ENCODE results near the gene TSPEAR.
"Not testable (repeated sequence)": the region's sequence is repeated elsewhere in the genome, so short reads cannot be mapped to it uniquely, and the experiment has no call there.

Gene TSPEAR

GRCh38 chr21:44615466-44615865, 95.9 kb downstream of the TSPEAR start:
- no peak for TF ChIP-seq ZFX (IDR thresholded peaks at IDR 0.05; ENCODE audit: borderline replicate concordance)
- no peak for TF ChIP-seq CTCF (IDR thresholded peaks at IDR 0.05)
- no peak overlapping the region for H3K27ac ChIP-seq

GRCh38 chr21:44614961-44615391, 96.4 kb downstream of the TSPEAR start:
- TF ChIP-seq ZFX (IDR thresholded peaks at IDR 0.05; ENCODE audit: borderline replicate concordance) (no peak), CTCF (IDR thresholded peaks at IDR 0.05) (no peak)
- H3K27ac ChIP-seq: no peak overlapping the region

- TF ChIP-seq ZFX (IDR thresholded peaks at IDR 0.05; ENCODE audit: borderline replicate concordance): no peak
- TF ChIP-seq CTCF (IDR thresholded peaks at IDR 0.05): no peak
These were observed 97.2 kb downstream of the TSPEAR start for GRCh38 chr21:44614161-44614631.

GRCh38 chr21:44613386-44614155, 97.8 kb downstream of the TSPEAR start:
- H3K27ac ChIP-seq: no peak overlapping the region
- TF ChIP-seq CTCF (IDR thresholded peaks at IDR 0.05): no peak
- no peak for TF ChIP-seq ZFX (IDR thresholded peaks at IDR 0.05; ENCODE audit: borderline replicate concordance)

More at GRCh38 chr21:44614161-44614631, 97.2 kb downstream of the TSPEAR start:
- no peak overlapping the region for H3K27ac ChIP-seq

- no peak for TF ChIP-seq CTCF (IDR thresholded peaks at IDR 0.05)
- TF ChIP-seq ZFX (IDR thresholded peaks at IDR 0.05; ENCODE audit: borderline replicate concordance): no peak
- H3K27ac ChIP-seq: no peak overlapping the region
These were observed 98.6 kb downstream of the TSPEAR start for GRCh38 chr21:44612669-44613229.

GRCh38 chr21:44612029-44612486, 99.3 kb downstream of the TSPEAR start, which contains the start of gene KRTAP10-8:
TSS of gene KRTAP10-8 (plus strand) at chr21:44612079. CDS start at chr21:44612101, 22 bp downstream.
- no peak for TF ChIP-seq CTCF (IDR thresholded peaks at IDR 0.05)
- no peak for TF ChIP-seq ZFX (IDR thresholded peaks at IDR 0.05; ENCODE audit: borderline replicate concordance)
- no peak within 1 kb of the TSS for H3K27ac ChIP-seq

GRCh38 chr21:44611551-44611950, 99.8 kb downstream of the TSPEAR start:
- H3K27ac ChIP-seq: no peak overlapping the region
- no peak for TF ChIP-seq CTCF (IDR thresholded peaks at IDR 0.05)
- TF ChIP-seq ZFX (IDR thresholded peaks at IDR 0.05; ENCODE audit: borderline replicate concordance): no peak

GRCh38 chr21:44610157-44610843, 101.1 kb downstream of the TSPEAR start:
- H3K27ac ChIP-seq: not testable (repeated sequence)

All from 22Rv1 (cell line).